Trophoblast cell (in vitro differentiated cells and primary cell): ENCODE data around the gene ABI1.
A peak's percentile ranks its signal among the peaks of the same experiment; 100 is the strongest.

Experiments
- DNase-seq, 2 donors: peaks; one replicate each; pipeline ENCODE4 v3.0.0-alpha.2; 2016
- H2AFZ ChIP-seq: 2 replicates; pipeline ENCODE4 v1.6.1; 2013; ENCODE audit warnings: low read length, moderate library complexity, mild to moderate bottlenecking; ENCODE audit not compliant: insufficient read depth, poor library complexity
- H2AK5ac ChIP-seq: 2 replicates; pipeline ENCODE4 v1.6.1; 2013; ENCODE audit warnings: mild to moderate bottlenecking, low read length
- H2BK120ac ChIP-seq: 2 replicates; pipeline ENCODE4 v1.6.1; 2013; ENCODE audit warnings: low read length, mild to moderate bottlenecking, moderate library complexity; ENCODE audit not compliant: insufficient read depth, poor library complexity
- H2BK12ac ChIP-seq: 2 replicates; pipeline ENCODE4 v1.6.1; 2013; ENCODE audit warnings: mild to moderate bottlenecking, low read length, moderate library complexity
- H2BK5ac ChIP-seq: 2 replicates; pipeline ENCODE4 v1.6.1; 2013; ENCODE audit warnings: low read length, low read depth, moderate library complexity, mild to moderate bottlenecking; ENCODE audit not compliant: poor library complexity
- H3K14ac ChIP-seq: 2 replicates; pipeline ENCODE4 v1.6.1; 2013; ENCODE audit warnings: mild to moderate bottlenecking, low read length
- H3K18ac ChIP-seq: 2 replicates; pipeline ENCODE4 v1.6.1; 2013; ENCODE audit warnings: mild to moderate bottlenecking, low read length
- H3K23ac ChIP-seq: 2 replicates; pipeline ENCODE4 v1.6.1; 2013; ENCODE audit warnings: low read length
- H3K27ac ChIP-seq: 2 replicates; pipeline ENCODE4 v1.5.1; 2013; ENCODE audit warnings: low read depth, mild to moderate bottlenecking, inconsistent platforms, low read length, moderate library complexity
- H3K27me3 ChIP-seq: 2 replicates; pipeline ENCODE4 v1.6.1; 2013; ENCODE audit warnings: inconsistent platforms, mild to moderate bottlenecking, low read length, moderate library complexity; ENCODE audit not compliant: insufficient read depth
- H3K36me3 ChIP-seq, 2 experiments: 1 replicate in 1 of 2; 2 replicates in 1 of 2; pipeline ENCODE4 v1.6.1; 2013; ENCODE audit warnings: low read length in 2 of 2, mild to moderate bottlenecking in 2 of 2, moderate library complexity in 1 of 2; ENCODE audit not compliant: insufficient read depth in 2 of 2, control insufficient read depth in 1 of 2
- H3K4ac ChIP-seq: 2 replicates; pipeline ENCODE4 v1.6.1; 2013; ENCODE audit warnings: low read depth, mild to moderate bottlenecking, low read length, moderate library complexity
- H3K4me1 ChIP-seq, 2 experiments: 1 replicate in 1 of 2; 2 replicates in 1 of 2; pipeline ENCODE4 v1.6.1; 2013; ENCODE audit warnings: low read length in 2 of 2, mild to moderate bottlenecking in 2 of 2, moderate library complexity in 1 of 2; ENCODE audit not compliant: insufficient read depth in 2 of 2, control insufficient read depth in 1 of 2
- H3K4me2 ChIP-seq: 2 replicates; pipeline ENCODE4 v1.6.1; 2013; ENCODE audit warnings: inconsistent platforms, mild to moderate bottlenecking, low read length, moderate library complexity
- H3K4me3 ChIP-seq: 2 replicates; pipeline ENCODE4 v1.5.1; 2013; ENCODE audit warnings: mild to moderate bottlenecking, low read depth, low read length, inconsistent platforms
- H3K79me1 ChIP-seq: one replicate; pipeline ENCODE4 v1.6.1; 2013; ENCODE audit warnings: low read length
- H3K79me2 ChIP-seq: 2 replicates; pipeline ENCODE4 v1.6.1; 2013; ENCODE audit warnings: low read length, mild to moderate bottlenecking; ENCODE audit not compliant: control insufficient read depth, insufficient read depth, poor library complexity
- H3K9ac ChIP-seq: 2 replicates; pipeline ENCODE4 v1.6.1; 2013; ENCODE audit warnings: mild to moderate bottlenecking, low read length
- H3K9me3 ChIP-seq: 2 replicates; pipeline ENCODE4 v1.6.1; 2013; ENCODE audit warnings: low read depth, mild to moderate bottlenecking, control low read depth, inconsistent platforms, low read length; ENCODE audit not compliant: insufficient read depth
- H4K12ac ChIP-seq: 2 replicates; pipeline ENCODE4 v1.6.1; 2013; ENCODE audit warnings: low read depth, mild to moderate bottlenecking, low read length, moderate library complexity
- H4K8ac ChIP-seq: 2 replicates; pipeline ENCODE4 v1.6.1; 2013; ENCODE audit warnings: low read depth, mild to moderate bottlenecking, low read length, moderate library complexity
- H4K91ac ChIP-seq: one replicate; pipeline ENCODE4 v1.6.1; 2013; ENCODE audit warnings: low read depth, mild to moderate bottlenecking, low read length, moderate library complexity
- WGBS: extraction: QIAGEN DNeasy Blood & Tissue Kit; methylation state at CpG from one replicate; pipeline ENCODE4 v1.1.7; 2013; ENCODE audit warnings: missing lambda C conversion rate; ENCODE audit not compliant: insufficient read length, insufficient coverage; ENCODE audit errors: extremely low coverage; 5-methylcytosine and 5-hydroxymethylcytosine counted together

ABI1 gene

DNA sequence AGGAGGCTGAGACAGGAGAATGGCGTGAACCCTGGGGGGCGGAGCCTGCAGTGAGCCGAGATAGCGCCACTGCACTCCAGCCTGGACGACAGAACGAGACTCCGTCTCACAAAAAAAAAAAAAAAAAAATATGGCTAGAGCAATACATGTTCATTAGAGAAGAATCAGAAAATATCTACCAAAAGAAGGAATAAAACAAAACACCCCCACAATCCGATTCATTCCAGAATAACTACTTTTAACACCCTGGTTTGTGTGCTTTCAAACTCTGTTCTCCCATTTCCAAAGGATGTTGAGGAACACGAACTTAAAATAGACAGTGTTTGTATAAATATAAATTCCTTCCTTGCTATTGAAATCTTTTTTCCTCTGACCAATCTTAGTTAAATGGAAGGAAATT is 156.8 kb downstream of the ABI1 start:
- no peaks in the 10 kb centered on the region for H3K27me3 ChIP-seq

GRCh38 chr10:26703096-26703495 is 157.7 kb downstream of the ABI1 start:
- H2AFZ ChIP-seq, result no peak overlapping the region
- peaks cover 2 to 6% of the 10 kb centered on the region in 2 experiments for H3K4me1 ChIP-seq
- H3K27me3 ChIP-seq, result no peaks in the 10 kb centered on the region
- H3K27ac ChIP-seq, result no peak overlapping the region
- H3K9ac ChIP-seq, result no peak overlapping the region
- H4K8ac ChIP-seq, result no peak overlapping the region
- H3K4ac ChIP-seq, result no peak overlapping the region
- no peak overlapping the region for H4K12ac ChIP-seq
- no peak overlapping the region for H3K4me3 ChIP-seq
- no peak overlapping the region for H2BK5ac ChIP-seq
- H3K9me3 ChIP-seq, result peaks cover 2% of the 10 kb centered on the region
- H3K14ac ChIP-seq, result no peak overlapping the region
- H4K91ac ChIP-seq, result no peak overlapping the region
- no peak overlapping the region for H3K18ac ChIP-seq
- H3K4me2 ChIP-seq, result no peak overlapping the region
- DNase-seq, result no peak
- no peak overlapping the region for H2BK12ac ChIP-seq
- no peak overlapping the region for H3K23ac ChIP-seq
- WGBS, result no CpG with 5 or more reads among the region's 4 CpGs
- H2BK120ac ChIP-seq, result no peak overlapping the region
- H3K79me1 ChIP-seq, result no peaks in the 10 kb centered on the region
- H3K79me2 ChIP-seq, result peaks cover 11% of the 10 kb centered on the region
- H2AK5ac ChIP-seq, result no peak overlapping the region
- H3K36me3 ChIP-seq, result peaks cover 18 to 21% of the 10 kb centered on the region in 2 experiments

More for the DNA sequence above, 156.8 kb downstream of the ABI1 start:
- no peak for DNase-seq
- no peak overlapping the region for H4K12ac ChIP-seq
- H3K4ac ChIP-seq, result no peak overlapping the region
- H3K23ac ChIP-seq, result no peak overlapping the region
- peaks cover 0 to under 1% of the 10 kb centered on the region in 2 experiments for H3K4me1 ChIP-seq
- peaks cover 7% of the 10 kb centered on the region for H3K79me2 ChIP-seq
- H3K79me1 ChIP-seq, result no peaks in the 10 kb centered on the region
- WGBS, result no CpG with 5 or more reads among the region's 9 CpGs
- no peak overlapping the region for H4K91ac ChIP-seq
- no peak overlapping the region for H3K4me2 ChIP-seq
- no peak overlapping the region for H3K14ac ChIP-seq
- no peak overlapping the region for H3K4me3 ChIP-seq
- H2AK5ac ChIP-seq, result no peak overlapping the region
- no peak overlapping the region for H2AFZ ChIP-seq
- H4K8ac ChIP-seq, result no peak overlapping the region
- H2BK12ac ChIP-seq, result no peak overlapping the region
- H3K36me3 ChIP-seq, result peaks cover 20 to 27% of the 10 kb centered on the region in 2 experiments
- no peak overlapping the region for H2BK120ac ChIP-seq
- H2BK5ac ChIP-seq, result no peak overlapping the region
- H3K18ac ChIP-seq, result no peak overlapping the region
- H3K27ac ChIP-seq, result no peak overlapping the region
- peaks cover 2% of the 10 kb centered on the region for H3K9me3 ChIP-seq
- H3K9ac ChIP-seq, result no peak overlapping the region

GRCh38 chr10:26700884-26701630 is 159.7 kb downstream of the ABI1 start:
- Histone ChIP-seq H2AFZ (no peak overlapping the region), H3K4me2 (no peak overlapping the region), H3K9ac (no peak overlapping the region), H2BK5ac (no peak overlapping the region), H4K8ac (no peak overlapping the region), H3K79me2 (peaks cover 19% of the 10 kb centered on the region), H2BK120ac (no peak overlapping the region), H3K18ac (no peak overlapping the region), H4K91ac (no peak overlapping the region), H3K27me3 (no peaks in the 10 kb centered on the region), H4K12ac (no peak overlapping the region), H3K4me3 (no peak overlapping the region), H2BK12ac (no peak overlapping the region), H3K27ac (no peak overlapping the region), H3K79me1 (peaks cover 11% of the 10 kb centered on the region), H2AK5ac (no peak overlapping the region), H3K23ac (no peak overlapping the region), H3K4ac (no peak overlapping the region), H3K4me1 (peaks cover 5 to 6% of the 10 kb centered on the region in 2 experiments), H3K9me3 (no peaks in the 10 kb centered on the region), H3K14ac (no peak overlapping the region), H3K36me3 (peaks cover 7 to 8% of the 10 kb centered on the region in 2 experiments)
- DNase-seq, result no peak
- WGBS, result no CpG with 5 or more reads among the region's 4 CpGs

GRCh38 chr10:26699631-26700030 is 161.1 kb downstream of the ABI1 start:
- no peak overlapping the region for H2BK120ac ChIP-seq
- no peak overlapping the region for H2BK12ac ChIP-seq
- peaks cover 5 to 6% of the 10 kb centered on the region in 2 experiments for H3K4me1 ChIP-seq
- H3K9me3 ChIP-seq, result no peaks in the 10 kb centered on the region
- H3K27ac ChIP-seq, result no peak overlapping the region
- H4K91ac ChIP-seq, result no peak overlapping the region
- H4K12ac ChIP-seq, result no peak overlapping the region
- no peaks in the 10 kb centered on the region for H3K27me3 ChIP-seq
- no peak overlapping the region for H2AK5ac ChIP-seq
- H3K79me1 ChIP-seq, result peaks cover 11% of the 10 kb centered on the region
- no peak for DNase-seq
- WGBS, result no CpG with 5 or more reads among the region's 7 CpGs
- no peak overlapping the region for H3K23ac ChIP-seq
- no peak overlapping the region for H2BK5ac ChIP-seq
- no peak overlapping the region for H3K4me3 ChIP-seq
- H3K4me2 ChIP-seq, result no peak overlapping the region
- H2AFZ ChIP-seq, result no peak overlapping the region
- H3K18ac ChIP-seq, result no peak overlapping the region
- H4K8ac ChIP-seq, result no peak overlapping the region
- H3K79me2 ChIP-seq, result peaks cover 19% of the 10 kb centered on the region
- H3K4ac ChIP-seq, result peak overlapping the region; percentile 65
- no peak overlapping the region for H3K9ac ChIP-seq
- no peak overlapping the region for H3K14ac ChIP-seq
- peaks cover 2 to 6% of the 10 kb centered on the region in 2 experiments for H3K36me3 ChIP-seq
